Lower leg skin (tissue), 4 donors: ENCODE measurements around the gene ASB6. TPM values are rescaled to one million over a fixed set of nuclear protein-coding genes. Genes with fewer than 3 reads are reported as not detected.

Experiments used
- DNase-seq, 2 donors: peaks; one replicate each; pipeline ENCODE4 v3.0.0-alpha.2; 2019; ENCODE audit warnings: low spot score in 2 of 2
- H3K4me3 ChIP-seq: fragments of 200-600 bp; sonication (generic); 2 replicates; pipeline ENCODE4 v1.5.1; 2017; ENCODE audit warnings: mild to moderate bottlenecking, low read depth; ENCODE audit not compliant: poor library complexity, severe bottlenecking
- CTCF ChIP-seq, 3 donors: fragments of 450-650 bp; IDR thresholded peaks; one replicate each; pipeline ENCODE4 v1.5.1; 2016; ENCODE audit warnings: antibody characterized with exemption in 3 of 3, mild to moderate bottlenecking in 3 of 3, moderate library complexity in 2 of 3
- POLR2A ChIP-seq, 2 donors: fragments of 450-650 bp; IDR thresholded peaks; one replicate each; pipeline ENCODE4 v1.6.1; 2016 to 2017; ENCODE audit warnings: antibody characterized with exemption in 2 of 2, mild to moderate bottlenecking in 1 of 2, moderate library complexity in 1 of 2
- WGBS, 2 donors: methylation state at CpG; one replicate each; pipeline ENCODE4 v1.1.5; 2018; 5-methylcytosine and 5-hydroxymethylcytosine counted together
- intact Hi-C: fragments of 100-400 bp; cut with DNase I; formaldehyde crosslinking; loops from one replicate; pipeline ENCODE4 v1.15.0; 2023; ENCODE audit warnings: low total_unique reads
- total RNA-seq, 4 donors: library from RNA; depleted of rRNA; stranded (reverse); fragments of >200 nt; gene quantifications; one replicate each; pipeline ENCODE4 v1.1.0, GENCODE V29; 2016

The ASB6 gene
- total RNA-seq, 4 donors from 2014 or later: 33.0 to 46.9 (median 40.1) TPM

- no peak for DNase-seq
- no peak for TF ChIP-seq CTCF (IDR thresholded peaks at IDR 0.05)
- TF ChIP-seq POLR2A (IDR thresholded peaks at IDR 0.05): no peak
- intact Hi-C loops: no loop called here
- no peak overlapping the region for H3K4me3 ChIP-seq
- 57 to 61% methylated on average over 15 of the region's 15 CpGs for WGBS, 2 donors
These were observed 43.4 kb upstream of the ASB6 start for GRCh38 chr9:129685220-129685932.

- DNase-seq: no peak
- TF ChIP-seq POLR2A (IDR thresholded peaks at IDR 0.05) (no peak), CTCF (IDR thresholded peaks at IDR 0.05) (no peak)
- intact Hi-C loops: no loop called here
- WGBS, 2 donors: 61 to 64% methylated on average over 7 of the region's 7 CpGs
- no peak overlapping the region for H3K4me3 ChIP-seq
These were observed 40.4 kb upstream of the ASB6 start for GRCh38 chr9:129682381-129682780.

- H3K4me3 ChIP-seq: no peak overlapping the region
- no peak for DNase-seq
- intact Hi-C loops: no loop called here
- WGBS, 2 donors: 70 to 73% methylated on average over 9 to 11 of the region's 11 CpGs
- TF ChIP-seq CTCF (IDR thresholded peaks at IDR 0.05) (no peak), POLR2A (IDR thresholded peaks at IDR 0.05) (no peak)
These were observed 40.0 kb upstream of the ASB6 start for GRCh38 chr9:129681924-129682323.

GRCh38 chr9:129679537-129679936 lies 37.6 kb upstream of the ASB6 start:
- 73 to 81% methylated on average over 9 of the region's 9 CpGs for WGBS, 2 donors
- no peak for DNase-seq
- intact Hi-C loops: no loop called here
- TF ChIP-seq POLR2A (IDR thresholded peaks at IDR 0.05): no peak
- TF ChIP-seq CTCF (IDR thresholded peaks at IDR 0.05): no peak
- no peak overlapping the region for H3K4me3 ChIP-seq

GRCh38 chr9:129678844-129679243 lies 36.9 kb upstream of the ASB6 start:
- TF ChIP-seq CTCF (IDR thresholded peaks at IDR 0.05) (no peak), POLR2A (IDR thresholded peaks at IDR 0.05) (no peak)
- intact Hi-C loops: no loop called here
- H3K4me3 ChIP-seq: no peak overlapping the region
- 80 to 83% methylated on average over 9 of the region's 9 CpGs for WGBS, 2 donors
- DNase-seq: no peak

- no peak for TF ChIP-seq CTCF (IDR thresholded peaks at IDR 0.05)
- no peak for TF ChIP-seq POLR2A (IDR thresholded peaks at IDR 0.05)
- 38 to 59% methylated on average over 8 of the region's 9 CpGs for WGBS, 2 donors
- no peak for DNase-seq
- no peak overlapping the region for H3K4me3 ChIP-seq
- intact Hi-C loops: no loop called here
These were observed 35.5 kb upstream of the ASB6 start for GRCh38 chr9:129677456-129677855.
